Vagina (tissue), 2 donors: ENCODE data around the gene TPX2. TPM values are rescaled to one million over a fixed set of nuclear protein-coding genes. Genes with fewer than 3 reads are reported as not detected.

ENCODE experiments used
- DNase-seq, 2 donors: peaks; one replicate each; pipeline ENCODE4 v3.0.0-alpha.2; 2017; ENCODE audit errors: extremely low spot score in 2 of 2
- H3K27ac ChIP-seq: fragments of 200-600 bp; sonication (generic); one replicate; pipeline ENCODE4 v1.5.1; 2019
- H3K27me3 ChIP-seq: fragments of 200-600 bp; sonication (generic); one replicate; pipeline ENCODE4 v1.5.1; 2019
- H3K36me3 ChIP-seq, 2 donors: fragments of 200-600 bp; sonication (generic); one replicate each; pipeline ENCODE4 v1.5.1; 2017 to 2019
- H3K4me1 ChIP-seq: fragments of 200-600 bp; sonication (generic); one replicate; pipeline ENCODE4 v1.5.1; 2019
- H3K4me3 ChIP-seq, 2 donors: fragments of 200-600 bp; sonication (generic); 1 replicate in 1 of 2; 2 replicates in 1 of 2; pipeline ENCODE4 v1.5.1; 2016 to 2019
- H3K9me3 ChIP-seq: fragments of 200-600 bp; sonication (generic); one replicate; pipeline ENCODE4 v1.5.1; 2019
- CTCF ChIP-seq, 3 experiments: fragments of 450-650 bp in 2 of 3; fragments of 200-600 bp in 1 of 3; sonication (generic) in 1 of 3; IDR thresholded peaks; one replicate each; pipeline ENCODE4 v1.5.1; 2017 to 2019; ENCODE audit warnings: antibody characterized with exemption in 3 of 3, mild to moderate bottlenecking in 2 of 3, moderate library complexity in 2 of 3
- POLR2A ChIP-seq, 2 donors: fragments of 450-650 bp; IDR thresholded peaks; one replicate each; pipeline ENCODE4 v1.6.1; 2017; ENCODE audit warnings: antibody characterized with exemption in 2 of 2, mild to moderate bottlenecking in 2 of 2, moderate library complexity in 2 of 2
- POLR2AphosphoS5 ChIP-seq, 2 donors: sonication (generic); formaldehyde crosslinking; IDR thresholded peaks; one replicate each; pipeline ENCODE4 v1.9.0; 2017; ENCODE audit warnings: antibody characterized with exemption in 2 of 2, mild to moderate bottlenecking in 2 of 2, low read depth in 1 of 2; ENCODE audit not compliant: insufficient read depth in 1 of 2
- intact Hi-C: fragments of 100-400 bp; cut with DNase I; formaldehyde crosslinking; loops from one replicate; pipeline ENCODE4 v1.15.1; 2023
- total RNA-seq: library from RNA; depleted of rRNA; stranded (reverse); fragments of >200 nt; gene quantifications from one replicate; pipeline ENCODE4 v1.2.3, GENCODE V29; 2016

The TPX2 gene
- total RNA-seq, 1 donor from 2014 or later: 6.1 TPM

- Histone ChIP-seq H3K4me3 (no peak overlapping the region), H3K36me3 (peaks cover 0 to 20% of the 10 kb centered on the region in 2 donors)
- no peak for DNase-seq
Measured at GRCh38 chr20:31704225-31705119, 34.6 kb upstream of the TPX2 start.

GRCh38 chr20:31705191-31705590 lies 33.9 kb upstream of the TPX2 start:
- Histone ChIP-seq H3K27ac (peak overlapping the region; percentile 44), H3K9me3 (no peaks in the 10 kb centered on the region), H3K36me3 (peaks cover 0 to 20% of the 10 kb centered on the region in 2 donors), H3K27me3 (no peaks in the 10 kb centered on the region), H3K4me3 (no peak overlapping the region), H3K4me1 (peaks cover 74% of the 10 kb centered on the region)
- intact Hi-C loops: no loop called here
- TF ChIP-seq POLR2A (IDR thresholded peaks at IDR 0.05): no peak
- TF ChIP-seq POLR2AphosphoS5 (IDR thresholded peaks at IDR 0.05; ENCODE audit: insufficient read depth in 1 of 2, low read depth in 1 of 2): no peak
- no peak for TF ChIP-seq CTCF (IDR thresholded peaks at IDR 0.05)
- no peak for DNase-seq

More at GRCh38 chr20:31704225-31705119, 34.6 kb upstream of the TPX2 start:
- peaks cover 76% of the 10 kb centered on the region for H3K4me1 ChIP-seq
- intact Hi-C loops: no loop called here
- H3K27me3 ChIP-seq: no peaks in the 10 kb centered on the region
- peak overlapping the region; percentile 44 for H3K27ac ChIP-seq
- TF ChIP-seq POLR2A (IDR thresholded peaks at IDR 0.05) (no peak), POLR2AphosphoS5 (IDR thresholded peaks at IDR 0.05; ENCODE audit: insufficient read depth in 1 of 2, low read depth in 1 of 2) (peak in 1 of 2 donors; percentile 70)
- H3K9me3 ChIP-seq: no peaks in the 10 kb centered on the region

- Histone ChIP-seq H3K27me3 (no peaks in the 10 kb centered on the region), H3K4me1 (peaks cover 74% of the 10 kb centered on the region), H3K36me3 (peaks cover 0 to 20% of the 10 kb centered on the region in 2 donors), H3K9me3 (no peaks in the 10 kb centered on the region), H3K27ac (peak overlapping the region; percentile 44), H3K4me3 (no peak overlapping the region)
- DNase-seq: no peak
- intact Hi-C loops: no loop called here
- TF ChIP-seq POLR2A (IDR thresholded peaks at IDR 0.05) (no peak), CTCF (IDR thresholded peaks at IDR 0.05) (no peak), POLR2AphosphoS5 (IDR thresholded peaks at IDR 0.05; ENCODE audit: insufficient read depth in 1 of 2, low read depth in 1 of 2) (no peak)
Measured at GRCh38 chr20:31705598-31706597, 33.2 kb upstream of the TPX2 start.

- intact Hi-C loops: no loop called here
- Histone ChIP-seq H3K9me3 (no peaks in the 10 kb centered on the region), H3K4me3 (no peak overlapping the region), H3K27ac (peak overlapping the region; percentile 44), H3K27me3 (no peaks in the 10 kb centered on the region), H3K36me3 (peaks cover 0 to 20% of the 10 kb centered on the region in 2 donors), H3K4me1 (peaks cover 77% of the 10 kb centered on the region)
- no peak for DNase-seq
- TF ChIP-seq POLR2AphosphoS5 (IDR thresholded peaks at IDR 0.05; ENCODE audit: insufficient read depth in 1 of 2, low read depth in 1 of 2) (no peak), CTCF (IDR thresholded peaks at IDR 0.05) (no peak), POLR2A (IDR thresholded peaks at IDR 0.05) (no peak)
Measured at GRCh38 chr20:31706607-31707257, 32.4 kb upstream of the TPX2 start.

GRCh38 chr20:31707258-31707615 lies 31.9 kb upstream of the TPX2 start:
- DNase-seq: no peak

More at GRCh38 chr20:31707258-31707615, 31.9 kb upstream of the TPX2 start:
- H3K4me1 ChIP-seq: peaks cover 77% of the 10 kb centered on the region
- H3K9me3 ChIP-seq: no peaks in the 10 kb centered on the region
- TF ChIP-seq POLR2AphosphoS5 (IDR thresholded peaks at IDR 0.05; ENCODE audit: insufficient read depth in 1 of 2, low read depth in 1 of 2): no peak
- no peak for TF ChIP-seq CTCF (IDR thresholded peaks at IDR 0.05)
- no peak for TF ChIP-seq POLR2A (IDR thresholded peaks at IDR 0.05)
- intact Hi-C loops: no loop called here
- no peak overlapping the region for H3K4me3 ChIP-seq
- H3K27ac ChIP-seq: no peak overlapping the region
- H3K36me3 ChIP-seq: peaks cover 0 to 20% of the 10 kb centered on the region in 2 donors
- H3K27me3 ChIP-seq: no peaks in the 10 kb centered on the region
